ENCODE results near the gene LINGO1. TPM values are rescaled to one million over a fixed set of nuclear protein-coding genes. Genes with fewer than 3 reads are reported as not detected.

Gene LINGO1
- total RNA-seq, 1 donor from 2014 or later: 4.5 TPM

GRCh38 chr15:77575203-77575934 lies 57.3 kb downstream of the LINGO1 start:
- Mint-ChIP-seq H3K4me3 (ENCODE audit: unreplicated experiment) (no peak overlapping the region), H3K4me1 (ENCODE audit: low read depth, unreplicated experiment) (no peaks in the 10 kb centered on the region), H3K27me3 (ENCODE audit: low read depth, unreplicated experiment) (peaks cover 69% of the 10 kb centered on the region), H3K36me3 (ENCODE audit: low read depth, unreplicated experiment) (no peaks in the 10 kb centered on the region), H3K9me3 (ENCODE audit: unreplicated experiment) (no peaks in the 10 kb centered on the region), H3K27ac (ENCODE audit: unreplicated experiment) (no peak overlapping the region)
- H3K36me3 ChIP-seq (ENCODE audit: insufficient read depth, low read length): no peaks in the 10 kb centered on the region
- H3K4me3 ChIP-seq (ENCODE audit: insufficient read depth, low read depth, low read length): no peak overlapping the region
- no peak overlapping the region for H3K4me2 ChIP-seq (ENCODE audit: low read length)
- TF ChIP-seq, protein P1, sequence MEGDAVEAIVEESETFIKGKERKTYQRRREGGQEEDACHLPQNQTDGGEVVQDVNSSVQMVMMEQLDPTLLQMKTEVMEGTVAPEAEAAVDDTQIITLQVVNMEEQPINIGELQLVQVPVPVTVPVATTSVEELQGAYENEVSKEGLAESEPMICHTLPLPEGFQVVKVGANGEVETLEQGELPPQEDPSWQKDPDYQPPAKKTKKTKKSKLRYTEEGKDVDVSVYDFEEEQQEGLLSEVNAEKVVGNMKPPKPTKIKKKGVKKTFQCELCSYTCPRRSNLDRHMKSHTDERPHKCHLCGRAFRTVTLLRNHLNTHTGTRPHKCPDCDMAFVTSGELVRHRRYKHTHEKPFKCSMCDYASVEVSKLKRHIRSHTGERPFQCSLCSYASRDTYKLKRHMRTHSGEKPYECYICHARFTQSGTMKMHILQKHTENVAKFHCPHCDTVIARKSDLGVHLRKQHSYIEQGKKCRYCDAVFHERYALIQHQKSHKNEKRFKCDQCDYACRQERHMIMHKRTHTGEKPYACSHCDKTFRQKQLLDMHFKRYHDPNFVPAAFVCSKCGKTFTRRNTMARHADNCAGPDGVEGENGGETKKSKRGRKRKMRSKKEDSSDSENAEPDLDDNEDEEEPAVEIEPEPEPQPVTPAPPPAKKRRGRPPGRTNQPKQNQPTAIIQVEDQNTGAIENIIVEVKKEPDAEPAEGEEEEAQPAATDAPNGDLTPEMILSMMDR (IDR thresholded peaks at IDR 0.05; ENCODE audit: insufficient read depth, low read depth, low read length): no peak
- no peak for TF ChIP-seq EZH2 (IDR thresholded peaks at IDR 0.05; ENCODE audit: insufficient read depth, low read length)
- H3K4me1 ChIP-seq (ENCODE audit: insufficient read depth, low read length): no peaks in the 10 kb centered on the region
- DNase-seq (ENCODE audit: low read depth) (no peak), FAIRE-seq (no peak)
- H3K79me2 ChIP-seq (ENCODE audit: insufficient read depth, low read length): no peaks in the 10 kb centered on the region
- H3K27ac ChIP-seq (ENCODE audit: low read depth, low read length): no peak overlapping the region
- no peak overlapping the region for H3K9ac ChIP-seq (ENCODE audit: low read length)
- no peaks in the 10 kb centered on the region for H4K20me1 ChIP-seq (ENCODE audit: insufficient read depth, low read length)
- H3K9me3 ChIP-seq (ENCODE audit: insufficient read depth, low read depth, low read length): no peaks in the 10 kb centered on the region
- H2AFZ ChIP-seq (ENCODE audit: low read depth, low read length): no peak overlapping the region
- peaks cover 12% of the 10 kb centered on the region for H3K27me3 ChIP-seq (ENCODE audit: insufficient read depth, low read length)

GRCh38 chr15:77574521-77575202 lies 58.0 kb downstream of the LINGO1 start:
- TF ChIP-seq, protein P1 (IDR thresholded peaks at IDR 0.05; ENCODE audit: insufficient read depth, low read depth, low read length): no peak
- H3K36me3 ChIP-seq (ENCODE audit: insufficient read depth, low read length): no peaks in the 10 kb centered on the region
- H3K4me2 ChIP-seq (ENCODE audit: low read length): no peak overlapping the region
- Mint-ChIP-seq H3K4me3 (ENCODE audit: unreplicated experiment) (no peak overlapping the region), H3K9me3 (ENCODE audit: unreplicated experiment) (no peaks in the 10 kb centered on the region), H3K4me1 (ENCODE audit: low read depth, unreplicated experiment) (peaks cover under 1% of the 10 kb centered on the region), H3K27me3 (ENCODE audit: low read depth, unreplicated experiment) (peaks cover 65% of the 10 kb centered on the region), H3K36me3 (ENCODE audit: low read depth, unreplicated experiment) (no peaks in the 10 kb centered on the region), H3K27ac (ENCODE audit: unreplicated experiment) (no peak overlapping the region)
- no peak overlapping the region for H3K27ac ChIP-seq (ENCODE audit: low read depth, low read length)
- H3K4me1 ChIP-seq (ENCODE audit: insufficient read depth, low read length): no peaks in the 10 kb centered on the region
- H3K79me2 ChIP-seq (ENCODE audit: insufficient read depth, low read length): no peaks in the 10 kb centered on the region
- no peaks in the 10 kb centered on the region for H4K20me1 ChIP-seq (ENCODE audit: insufficient read depth, low read length)
- no peaks in the 10 kb centered on the region for H3K9me3 ChIP-seq (ENCODE audit: insufficient read depth, low read depth, low read length)
- FAIRE-seq (no peak), DNase-seq (ENCODE audit: low read depth) (no peak)
- no peak overlapping the region for H2AFZ ChIP-seq (ENCODE audit: low read depth, low read length)
- H3K4me3 ChIP-seq (ENCODE audit: insufficient read depth, low read depth, low read length): no peak overlapping the region
- H3K27me3 ChIP-seq (ENCODE audit: insufficient read depth, low read length): peaks cover 12% of the 10 kb centered on the region
- no peak overlapping the region for H3K9ac ChIP-seq (ENCODE audit: low read length)

DNA sequence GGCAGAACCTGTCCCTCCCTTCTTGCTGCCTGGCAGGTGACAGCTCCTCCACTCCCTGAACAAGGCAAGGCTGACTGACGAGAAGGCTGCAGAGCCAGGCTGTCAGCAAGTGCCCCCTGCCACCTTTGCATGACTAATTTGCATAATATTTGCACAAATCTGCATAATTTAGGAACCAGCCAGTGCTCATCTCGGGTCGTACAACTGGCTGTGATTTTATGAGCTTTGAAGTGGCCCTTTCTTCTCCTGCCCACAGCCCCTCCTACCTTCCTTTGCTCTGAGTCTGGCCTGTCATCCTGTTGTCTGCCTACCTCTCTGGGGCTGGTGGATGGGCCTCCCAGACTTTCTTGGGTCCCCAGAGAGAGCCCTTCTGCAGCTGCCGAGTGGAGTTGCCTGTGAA lies 58.9 kb downstream of the LINGO1 start:
- Histone ChIP-seq H3K9ac (ENCODE audit: low read length) (no peak overlapping the region), H3K79me2 (ENCODE audit: insufficient read depth, low read length) (no peaks in the 10 kb centered on the region), H3K9me3 (ENCODE audit: insufficient read depth, low read depth, low read length) (no peaks in the 10 kb centered on the region), H3K27ac (ENCODE audit: low read depth, low read length) (no peak overlapping the region), H3K27me3 (ENCODE audit: insufficient read depth, low read length) (peaks cover 12% of the 10 kb centered on the region), H4K20me1 (ENCODE audit: insufficient read depth, low read length) (no peaks in the 10 kb centered on the region), H3K4me1 (ENCODE audit: insufficient read depth, low read length) (peaks cover 4% of the 10 kb centered on the region), H2AFZ (ENCODE audit: low read depth, low read length) (no peak overlapping the region), H3K4me3 (ENCODE audit: insufficient read depth, low read depth, low read length) (no peak overlapping the region), H3K36me3 (ENCODE audit: insufficient read depth, low read length) (no peaks in the 10 kb centered on the region), H3K4me2 (ENCODE audit: low read length) (no peak overlapping the region)
- Mint-ChIP-seq H3K4me1 (ENCODE audit: low read depth, unreplicated experiment) (peaks cover 4% of the 10 kb centered on the region), H3K27ac (ENCODE audit: unreplicated experiment) (no peak overlapping the region), H3K27me3 (ENCODE audit: low read depth, unreplicated experiment) (peaks cover 60% of the 10 kb centered on the region), H3K9me3 (ENCODE audit: unreplicated experiment) (no peaks in the 10 kb centered on the region), H3K36me3 (ENCODE audit: low read depth, unreplicated experiment) (no peaks in the 10 kb centered on the region), H3K4me3 (ENCODE audit: unreplicated experiment) (no peak overlapping the region)
- no peak for DNase-seq (ENCODE audit: low read depth)
- FAIRE-seq: no peak
- TF ChIP-seq EZH2 (IDR thresholded peaks at IDR 0.05; ENCODE audit: insufficient read depth, low read length): no peak
- TF ChIP-seq, protein P1 (IDR thresholded peaks at IDR 0.05; ENCODE audit: insufficient read depth, low read depth, low read length): no peak
